GM13976 (cell line): Measurements from ENCODE around the gene HNF1A.

Source experiments
- DNase-seq: peaks from one replicate; pipeline ENCODE4 v3.0.0; 2012; ENCODE audit warnings: low spot score
- CTCF ChIP-seq: IDR thresholded peaks from 2 replicates; pipeline ENCODE4 v1.5.1; 2012; ENCODE audit warnings: borderline replicate concordance, mild to moderate bottlenecking; ENCODE audit not compliant: insufficient read depth; ENCODE audit errors: extremely low read depth, missing control alignments, control extremely low read depth
- in situ Hi-C: fragments of 300-500 bp; cut with MboI; formaldehyde crosslinking; loops from one replicate; pipeline ENCODE4 v1.12.0; 2022; ENCODE audit warnings: low sequenced_read_pairs, mixed read lengths, inconsistent platforms; ENCODE audit not compliant: unreplicated experiment

HNF1A gene

GRCh38 chr12:120970310-120970709 is 8.0 kb upstream of the HNF1A start:
- no peak for TF ChIP-seq CTCF
- no peak for DNase-seq
- in situ Hi-C loops, result no loop called here

- in situ Hi-C loops, result no loop called here
- peak; percentile 65 for TF ChIP-seq CTCF
- peak; percentile 81 for DNase-seq
Observed at GRCh38 chr12:120971299-120972180, 6.8 kb upstream of the HNF1A start.

- no peak for DNase-seq
- in situ Hi-C loops, result no loop called here
- no peak for TF ChIP-seq CTCF
Observed at GRCh38 chr12:120972870-120973543, 5.3 kb upstream of the HNF1A start.

GRCh38 chr12:120977531-120978295 is 630 bp upstream of the HNF1A start:
- DNase-seq, result no peak
- in situ Hi-C loops, result no loop called here
- no peak for TF ChIP-seq CTCF

- TF ChIP-seq CTCF, result no peak
- in situ Hi-C loops, result no loop called here
- DNase-seq, result no peak
Observed at GRCh38 chr12:120979220-120979861, 998 bp downstream of the HNF1A start.

- no peak for DNase-seq
- no peak for TF ChIP-seq CTCF
- in situ Hi-C loops, result no loop called here
Observed at GRCh38 chr12:120979862-120980696, 1.7 kb downstream of the HNF1A start.
